ENCODE measurements around the gene CLEC7A.

CLEC7A gene

DNA sequence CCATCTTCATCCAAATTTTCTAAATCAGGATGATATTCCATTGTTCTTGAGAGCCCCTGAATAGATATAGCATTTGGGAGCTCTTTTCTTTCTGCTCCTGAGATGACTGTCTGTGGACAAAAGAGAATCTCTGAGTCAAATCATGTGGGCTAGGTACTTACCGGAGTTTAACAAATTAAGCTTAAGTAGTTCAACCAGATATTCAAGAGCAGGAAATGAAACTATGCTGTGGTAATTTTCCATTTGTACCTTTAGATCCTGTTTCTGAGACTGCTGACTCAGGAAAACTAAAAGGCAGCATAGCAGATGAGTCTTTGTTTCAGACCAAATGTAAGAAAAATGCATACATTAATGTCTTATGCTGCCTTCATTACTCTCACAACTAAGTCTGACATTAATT, at the start of gene CLEC7A:
TSS of gene CLEC7A (minus strand) at position 158 of the 400 bp plus-strand sequence. CDS start at position 41, 117 bp downstream.
- DNase-seq = no peak

DNA sequence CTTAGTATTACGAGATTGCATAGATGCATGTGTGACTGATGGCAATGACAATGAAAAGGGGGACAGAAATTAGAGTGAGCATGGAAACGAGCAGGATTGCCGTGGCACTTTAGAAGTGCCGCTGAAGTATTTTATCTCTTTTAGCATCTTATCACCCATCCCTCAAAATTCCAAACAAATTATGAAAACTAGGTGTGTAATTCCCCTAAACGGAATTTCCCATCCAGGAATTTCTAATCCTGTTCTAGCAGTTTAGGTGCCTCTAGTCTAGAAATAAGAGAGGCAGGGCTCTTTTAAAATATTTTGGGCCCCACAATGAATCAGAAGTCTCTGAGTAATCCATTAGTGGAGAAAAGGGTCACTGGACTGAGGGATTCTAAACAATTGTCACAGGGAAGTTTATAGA, 49.8 kb upstream of the CLEC7A start:
- DNase-seq = peak; percentile 60

DNA sequence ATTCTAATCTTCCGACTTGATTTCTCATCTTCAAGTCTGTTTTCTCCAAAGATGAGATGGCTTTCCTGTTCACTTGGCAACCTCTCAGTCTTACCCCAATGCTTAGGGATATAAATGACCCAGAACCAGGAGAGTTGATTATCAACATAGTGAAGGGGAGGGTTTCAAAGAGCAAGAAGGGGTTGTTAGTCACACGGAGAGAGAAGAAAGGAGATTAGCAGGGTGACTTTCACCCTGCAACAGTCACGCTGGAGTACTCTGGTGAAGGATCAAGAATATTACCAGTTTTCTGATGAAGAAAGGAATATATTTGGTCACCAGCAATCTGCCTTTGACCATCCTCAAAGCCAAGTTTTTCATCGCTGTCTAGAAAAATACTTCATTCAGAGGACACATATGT, 48.8 kb upstream of the CLEC7A start, which contains the start of gene TMEM52B:
TSS of gene TMEM52B (plus strand) at position 212 of the 400 bp plus-strand sequence. CDS start 543 bp downstream, outside the sequence.
- no peak for DNase-seq

DNA sequence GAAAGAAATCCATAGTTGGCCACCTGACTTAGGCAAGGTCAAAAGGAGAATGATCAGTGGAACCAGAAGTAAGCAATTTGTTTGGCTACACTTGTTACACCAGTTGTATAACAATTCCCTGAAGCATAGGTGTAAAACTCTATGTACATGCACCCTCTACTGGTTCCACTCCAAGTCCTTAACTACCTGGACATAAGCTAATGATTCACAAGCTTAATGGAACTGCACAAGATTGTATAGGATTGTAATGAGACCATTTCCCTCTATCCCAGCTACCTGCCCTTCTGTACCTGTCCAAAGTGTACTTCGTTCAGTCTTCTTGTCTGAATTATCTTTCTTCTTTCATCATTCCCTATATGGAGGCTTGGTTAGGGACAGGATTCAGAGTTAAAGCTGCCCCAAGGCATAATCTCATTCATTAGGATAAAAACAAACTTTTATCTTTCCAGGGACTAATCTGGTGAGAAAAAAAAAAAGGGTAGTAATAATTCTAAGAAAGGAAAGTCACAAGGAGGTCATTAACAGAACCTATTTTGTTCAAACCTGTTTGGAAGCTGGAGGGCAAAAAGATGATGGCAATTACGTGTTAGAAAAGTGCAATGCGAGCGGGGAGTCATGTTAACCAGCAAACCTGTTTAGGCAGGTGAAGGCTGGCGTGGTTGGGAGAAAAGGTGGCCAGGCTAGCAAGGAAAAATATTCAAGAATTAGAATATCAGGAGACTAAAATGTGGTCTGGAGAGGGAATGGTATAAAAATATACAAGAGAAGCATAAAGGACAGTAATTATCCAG, 46.0 kb upstream of the CLEC7A start:
- DNase-seq = no peak

DNA sequence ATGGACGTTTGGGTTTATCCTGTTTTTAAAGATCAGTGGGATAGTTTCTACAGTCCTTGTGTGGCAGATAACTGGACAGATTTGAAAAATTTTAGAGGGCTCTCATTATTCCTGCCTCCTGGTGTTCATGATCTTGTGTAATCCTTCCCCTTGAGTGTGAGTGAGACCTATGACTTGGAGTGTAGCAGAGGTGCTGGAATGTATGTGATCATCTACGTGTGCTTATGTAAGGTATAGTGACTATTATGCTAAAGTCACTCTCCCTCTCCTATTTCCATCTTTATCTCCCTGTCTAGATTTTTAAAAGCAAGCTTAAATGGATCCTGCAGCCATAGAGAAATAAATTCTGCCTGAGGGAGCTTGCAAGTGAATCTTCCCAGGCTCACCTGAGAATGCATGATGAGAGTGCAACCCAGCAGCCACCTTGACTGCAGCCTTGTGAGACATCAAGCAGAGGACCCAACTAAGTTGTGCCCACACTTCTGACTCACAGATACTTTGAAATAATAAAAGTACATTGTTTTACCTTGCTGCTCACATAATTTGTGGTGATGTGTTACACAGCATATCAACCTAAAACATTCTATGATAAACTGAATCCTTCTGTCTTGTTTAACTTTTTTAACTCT, 45.1 kb upstream of the CLEC7A start:
- DNase-seq = no peak

GRCh38 chr12:10171973-10172728, 42.2 kb upstream of the CLEC7A start, which contains the start of gene OLR1:
Gene OLR1 (minus strand): TSS chr12:10172132. CDS start chr12:10172077, 55 bp downstream.
- peak; percentile 48 for DNase-seq

- peak; percentile 88 for DNase-seq
Measured at GRCh38 chr12:10170216-10170615, 40.2 kb upstream of the CLEC7A start.

DNA sequence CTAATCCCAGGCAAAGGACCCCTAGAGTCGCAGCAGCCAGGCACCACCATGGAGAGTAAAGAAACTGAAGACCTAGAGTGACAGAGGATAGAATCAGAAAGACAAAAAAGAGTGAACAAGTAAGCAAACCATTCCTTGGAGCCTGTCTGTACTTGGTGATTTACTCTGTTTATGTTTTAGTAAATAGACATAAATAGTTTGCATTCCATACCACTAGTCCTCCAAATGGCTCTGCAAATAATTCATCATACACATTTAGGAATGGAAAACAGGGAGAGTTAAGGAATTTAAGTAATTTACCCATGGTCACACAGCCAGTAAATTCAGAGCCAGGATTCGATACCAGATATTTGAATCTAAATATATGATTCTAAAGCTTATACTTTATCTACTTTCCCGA, 39.1 kb upstream of the CLEC7A start:
- peak; percentile 72 for DNase-seq

- DNase-seq = no peak
Measured at GRCh38 chr12:10167599-10167998, 37.6 kb upstream of the CLEC7A start.

- DNase-seq = peak; percentile 72
Measured at GRCh38 chr12:10165421-10165820, 35.4 kb upstream of the CLEC7A start.

DNA sequence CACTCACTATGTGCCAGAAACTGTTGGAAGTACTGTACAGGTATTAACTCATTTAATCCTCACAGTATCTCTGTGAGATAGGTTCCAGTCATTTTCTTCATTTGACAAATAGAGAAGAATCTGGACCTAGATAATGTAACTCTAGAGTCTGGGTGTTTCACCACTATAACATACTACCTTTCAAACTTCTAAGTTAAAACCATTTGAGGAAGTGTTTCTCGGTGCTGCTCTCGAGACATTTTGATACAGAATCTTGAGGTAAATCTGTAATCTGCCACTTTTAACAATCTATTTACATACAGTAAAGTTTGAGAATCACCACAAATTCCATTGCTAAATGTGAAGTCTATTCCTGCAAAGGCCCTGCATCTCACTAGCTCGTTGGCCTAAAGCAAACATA, 33.1 kb upstream of the CLEC7A start:
- no peak for DNase-seq

GRCh38 chr12:10160617-10161385, 30.8 kb upstream of the CLEC7A start:
- DNase-seq = no peak

GRCh38 chr12:10159280-10159679, 29.3 kb upstream of the CLEC7A start:
- no peak for DNase-seq

DNA sequence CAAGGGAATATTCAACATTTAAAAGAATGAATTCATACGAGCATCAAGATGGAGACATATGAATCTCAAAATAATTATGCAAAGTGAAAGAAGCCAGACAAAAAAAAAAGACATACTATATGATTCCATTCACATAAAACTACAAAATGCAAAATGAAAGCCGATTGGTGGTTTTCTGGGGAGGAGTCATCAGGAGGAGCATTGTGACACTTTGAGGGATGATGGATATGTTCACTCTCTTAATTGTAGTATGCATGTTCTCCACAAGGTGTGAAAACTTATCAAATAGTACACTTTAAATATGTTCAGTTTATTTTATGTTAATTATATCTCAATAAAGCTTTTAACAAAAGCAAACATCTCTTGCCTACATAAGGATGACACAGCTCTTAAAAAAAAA, 28.4 kb upstream of the CLEC7A start:
- no peak for DNase-seq

GRCh38 chr12:10155966-10156365, 26.0 kb upstream of the CLEC7A start:
- DNase-seq = no peak

GRCh38 chr12:10154145-10154496, 24.1 kb upstream of the CLEC7A start:
- DNase-seq = no peak

- DNase-seq = peak; percentile 80
Measured at GRCh38 chr12:10153271-10154144, 23.5 kb upstream of the CLEC7A start.

DNA sequence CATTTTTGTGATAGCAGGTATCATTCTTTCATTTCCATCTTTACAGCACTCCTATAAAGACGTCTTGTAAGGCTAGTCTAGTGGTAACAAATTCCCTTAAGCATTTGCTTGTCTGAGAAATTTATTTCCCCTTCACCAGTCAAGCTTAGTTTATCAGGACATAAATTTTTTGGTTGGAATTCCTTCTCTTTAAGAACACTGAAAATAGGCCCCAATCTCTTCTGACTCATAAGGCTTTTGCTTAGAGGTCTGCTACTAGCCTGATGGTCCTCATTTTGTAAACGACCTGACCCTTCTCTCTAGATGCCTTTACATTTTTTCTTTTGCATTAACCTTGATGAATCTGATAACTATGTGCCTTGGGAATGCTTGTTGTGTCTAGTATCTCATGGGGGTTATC, 21.6 kb upstream of the CLEC7A start:
- peak; percentile 26 for DNase-seq

- no peak for DNase-seq
Measured at GRCh38 chr12:10147714-10148403, 17.9 kb upstream of the CLEC7A start.

DNA sequence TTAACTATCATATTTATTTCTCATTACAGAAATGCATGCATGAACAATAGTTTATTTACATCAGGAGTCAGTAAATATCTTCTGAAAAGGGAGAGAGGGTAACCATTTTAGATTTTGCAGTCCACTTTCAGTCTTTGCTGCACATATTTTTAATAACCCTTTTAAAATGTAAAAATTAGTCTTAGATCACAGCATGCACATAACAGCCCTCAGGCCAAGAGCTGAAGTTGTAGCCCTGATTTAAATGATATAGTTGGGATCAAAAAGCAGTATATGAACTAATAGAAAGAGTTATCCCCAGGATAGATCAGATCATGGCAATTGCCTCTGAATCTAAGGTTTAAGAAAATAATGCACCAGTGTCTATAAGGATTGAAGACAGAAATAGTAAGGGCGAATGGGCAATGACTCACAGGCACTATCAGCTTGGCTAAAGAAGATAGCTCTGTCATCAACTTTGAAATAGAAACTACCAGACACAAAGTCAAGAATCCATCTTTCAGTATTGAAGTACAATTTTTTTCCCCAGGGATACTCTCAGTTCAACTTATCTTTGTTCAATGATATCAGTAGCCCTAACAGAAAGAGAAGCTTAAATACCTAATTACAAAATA, 13.1 kb upstream of the CLEC7A start:
- peak; percentile 31 for DNase-seq

- peak; percentile 62 for DNase-seq
Measured at GRCh38 chr12:10140001-10140400, 10.0 kb upstream of the CLEC7A start.
